Retinal pigment epithelial cell (primary cell): ENCODE measurements around the gene PID1.

Source experiments
- DNase-seq: peaks from one replicate; pipeline ENCODE4 v3.0.0-alpha.2; 2010; ENCODE audit warnings: low read depth
- H3K4me3 ChIP-seq: 2 replicates; pipeline ENCODE4 v1.5.1; 2011; ENCODE audit warnings: mild to moderate bottlenecking, low read length, control low read depth, moderate library complexity
- TF ChIP-seq, protein P1 (sequence below): conservative IDR thresholded peaks from 2 replicates; pipeline ENCODE4 v1.5.1; 2011; ENCODE audit warnings: low read depth, low read length, control low read depth, inconsistent platforms

PID1 gene

DNA sequence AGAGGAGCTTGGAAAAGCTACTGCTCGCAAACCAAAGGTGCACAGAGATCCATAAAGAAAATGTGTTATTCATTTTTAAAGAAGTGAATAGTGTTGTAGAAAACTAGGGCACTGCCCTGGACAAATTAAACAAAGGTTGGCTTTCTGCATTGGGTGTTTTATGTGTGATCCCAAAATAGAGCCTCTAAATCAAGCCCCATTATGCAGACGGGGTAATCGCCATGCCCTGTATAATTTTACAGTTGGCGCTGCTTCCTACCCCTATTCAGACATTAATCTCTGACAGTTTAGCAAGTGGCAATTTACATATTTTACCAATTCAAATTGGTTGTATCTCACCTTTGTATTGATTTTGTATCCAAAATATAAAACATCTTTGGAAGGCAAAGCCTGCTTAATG, 109.1 kb downstream of the PID1 start:
- TF ChIP-seq, protein P1, sequence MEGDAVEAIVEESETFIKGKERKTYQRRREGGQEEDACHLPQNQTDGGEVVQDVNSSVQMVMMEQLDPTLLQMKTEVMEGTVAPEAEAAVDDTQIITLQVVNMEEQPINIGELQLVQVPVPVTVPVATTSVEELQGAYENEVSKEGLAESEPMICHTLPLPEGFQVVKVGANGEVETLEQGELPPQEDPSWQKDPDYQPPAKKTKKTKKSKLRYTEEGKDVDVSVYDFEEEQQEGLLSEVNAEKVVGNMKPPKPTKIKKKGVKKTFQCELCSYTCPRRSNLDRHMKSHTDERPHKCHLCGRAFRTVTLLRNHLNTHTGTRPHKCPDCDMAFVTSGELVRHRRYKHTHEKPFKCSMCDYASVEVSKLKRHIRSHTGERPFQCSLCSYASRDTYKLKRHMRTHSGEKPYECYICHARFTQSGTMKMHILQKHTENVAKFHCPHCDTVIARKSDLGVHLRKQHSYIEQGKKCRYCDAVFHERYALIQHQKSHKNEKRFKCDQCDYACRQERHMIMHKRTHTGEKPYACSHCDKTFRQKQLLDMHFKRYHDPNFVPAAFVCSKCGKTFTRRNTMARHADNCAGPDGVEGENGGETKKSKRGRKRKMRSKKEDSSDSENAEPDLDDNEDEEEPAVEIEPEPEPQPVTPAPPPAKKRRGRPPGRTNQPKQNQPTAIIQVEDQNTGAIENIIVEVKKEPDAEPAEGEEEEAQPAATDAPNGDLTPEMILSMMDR = no peak
- no peak for DNase-seq
- no peak overlapping the region for H3K4me3 ChIP-seq

DNA sequence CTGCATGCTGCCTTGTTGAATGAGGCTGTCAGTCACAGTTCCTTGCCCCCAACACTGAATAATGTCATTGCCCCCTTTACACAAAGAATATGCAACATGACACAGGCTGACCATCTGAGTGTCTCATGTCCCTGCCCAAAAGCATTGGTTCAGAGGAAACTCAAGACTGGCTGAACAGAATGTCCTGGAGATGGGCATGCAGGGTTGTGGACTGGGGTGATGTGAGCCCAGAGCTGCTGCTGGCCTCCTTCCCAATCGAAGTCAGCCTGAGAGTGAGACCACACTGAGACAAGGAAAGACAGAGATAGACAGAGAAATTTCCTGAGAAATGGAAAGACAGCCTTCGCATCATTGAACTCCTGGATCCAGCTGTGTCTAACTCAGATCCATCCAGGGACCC, 110.1 kb downstream of the PID1 start:
- TF ChIP-seq, protein P1 = no peak
- no peak for DNase-seq
- no peak overlapping the region for H3K4me3 ChIP-seq

DNA sequence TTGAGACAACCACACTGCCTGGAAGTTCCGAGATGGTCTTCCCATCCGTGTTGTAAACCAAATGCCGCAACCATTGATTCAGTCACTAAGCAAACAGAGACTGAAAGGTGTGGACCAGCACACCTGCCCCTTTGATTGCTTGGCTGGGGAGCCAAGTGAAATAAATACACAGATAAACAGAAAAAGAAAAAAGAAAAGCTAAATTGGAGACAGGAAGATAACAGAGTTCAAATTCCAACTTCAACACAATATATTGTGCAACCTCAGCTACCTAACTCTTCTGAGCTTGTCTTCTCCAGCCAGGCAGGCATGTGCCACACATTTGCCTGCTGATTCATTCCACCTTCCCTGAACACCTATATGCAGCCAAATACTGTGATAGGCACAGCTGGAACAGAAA, 110.9 kb downstream of the PID1 start:
- DNase-seq = no peak
- H3K4me3 ChIP-seq = no peak overlapping the region
- TF ChIP-seq, protein P1 = no peak

DNA sequence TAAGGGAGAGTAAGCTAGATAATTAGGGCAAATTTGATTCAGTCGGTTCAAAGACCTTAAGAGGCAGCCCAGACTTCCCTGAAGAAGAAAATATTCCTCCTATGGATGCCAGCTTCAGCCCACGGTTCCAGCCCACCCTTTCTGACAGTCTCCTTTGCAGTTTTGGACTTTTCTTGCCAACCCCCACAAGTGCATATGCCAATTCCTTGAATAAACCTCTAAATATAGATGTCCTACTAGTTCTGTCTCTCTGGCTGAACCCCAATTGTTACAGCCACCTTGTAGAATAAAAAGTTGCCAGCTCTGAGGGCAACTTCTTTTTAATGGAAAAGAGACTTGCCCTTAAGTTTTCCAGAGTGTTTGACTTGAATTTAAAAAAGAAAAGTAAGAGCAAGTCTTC, 111.7 kb downstream of the PID1 start:
- H3K4me3 ChIP-seq = no peak overlapping the region
- TF ChIP-seq, protein P1 = no peak
- no peak for DNase-seq

DNA sequence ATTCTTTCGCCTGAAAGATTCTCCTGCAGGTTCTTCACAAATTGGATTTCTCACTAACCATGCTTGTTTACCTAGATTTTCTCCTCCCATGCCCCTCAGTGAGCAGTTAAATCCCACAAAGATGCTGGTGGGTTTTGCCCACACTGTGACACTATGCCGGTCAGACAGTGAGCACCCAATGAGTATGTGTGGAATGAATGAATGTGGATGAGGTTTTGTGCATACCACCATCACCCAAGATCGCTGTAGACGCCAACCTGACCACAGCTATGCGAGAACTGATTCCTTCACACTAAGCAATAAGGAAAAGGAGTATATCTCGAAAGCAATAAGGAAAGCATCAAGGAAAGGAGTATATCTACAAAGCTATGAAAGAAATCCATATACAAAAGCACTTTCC, 116.7 kb downstream of the PID1 start:
- no peak overlapping the region for H3K4me3 ChIP-seq
- TF ChIP-seq, protein P1 = no peak
- DNase-seq = no peak

DNA sequence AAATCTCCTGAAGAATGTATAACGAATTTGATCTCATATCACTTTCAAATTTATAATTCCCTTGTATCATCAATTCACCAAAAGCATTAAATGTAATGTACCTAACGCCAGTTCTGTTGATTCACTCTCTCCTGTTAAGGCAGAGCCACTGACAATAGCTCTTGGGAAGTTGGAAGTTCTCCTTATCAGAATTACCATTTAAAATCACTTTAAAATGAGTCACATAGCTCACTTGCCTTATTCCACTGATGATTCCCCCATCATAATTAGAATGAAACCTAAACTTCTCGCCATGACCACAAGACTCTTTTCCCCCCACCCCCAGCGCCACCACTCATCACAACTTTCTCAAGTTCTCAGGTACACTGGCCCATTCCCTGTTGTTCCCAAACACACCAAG, 117.1 kb downstream of the PID1 start:
- TF ChIP-seq, protein P1 = no peak
- no peak overlapping the region for H3K4me3 ChIP-seq
- no peak for DNase-seq

DNA sequence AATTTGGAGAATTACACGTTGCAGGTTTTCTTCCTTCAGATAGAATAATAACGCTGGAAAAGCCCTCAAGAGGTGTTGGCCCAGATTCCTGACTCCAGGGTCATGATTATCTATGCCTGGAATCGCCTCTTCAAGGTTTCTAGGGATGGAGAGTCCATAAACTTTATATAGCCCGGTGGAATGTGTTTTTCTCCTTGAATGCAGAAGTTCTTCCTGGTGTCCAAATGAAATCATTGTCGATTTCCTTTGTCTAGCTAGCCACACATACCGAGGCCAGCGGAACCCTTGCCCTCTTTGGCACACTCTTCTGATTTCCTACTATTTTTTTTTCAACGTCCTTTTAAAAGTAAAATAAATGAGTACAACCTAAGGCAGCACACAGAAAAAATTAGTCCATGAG, 117.8 kb downstream of the PID1 start:
- no peak overlapping the region for H3K4me3 ChIP-seq
- DNase-seq = no peak
- TF ChIP-seq, protein P1 = no peak
